Endothelial cell (in vitro differentiated cells): ENCODE data around the gene GNAT2. TPM values are rescaled to one million over a fixed set of nuclear protein-coding genes. Genes with fewer than 3 reads are reported as not detected.

Experiments used
- DNase-seq: peaks from one replicate; pipeline ENCODE4 v3.0.0; 2021; ENCODE audit warnings: low spot score
- H3K27ac Mint-ChIP-seq: one replicate; pipeline ENCODE4 v1.8.0; 2021; ENCODE audit warnings: mixed read lengths, inconsistent platforms; ENCODE audit not compliant: unreplicated experiment
- H3K27me3 Mint-ChIP-seq: one replicate; pipeline ENCODE4 v1.8.0; 2021; ENCODE audit warnings: mild to moderate bottlenecking, moderate library complexity, mixed read lengths, inconsistent platforms; ENCODE audit not compliant: unreplicated experiment
- H3K36me3 Mint-ChIP-seq: one replicate; pipeline ENCODE4 v1.8.0; 2021; ENCODE audit warnings: mild to moderate bottlenecking, low read depth, mixed read lengths, inconsistent platforms; ENCODE audit not compliant: unreplicated experiment
- H3K4me1 Mint-ChIP-seq: one replicate; pipeline ENCODE4 v1.8.0; 2021; ENCODE audit warnings: mild to moderate bottlenecking, mixed read lengths, inconsistent platforms; ENCODE audit not compliant: unreplicated experiment
- H3K4me3 Mint-ChIP-seq: one replicate; pipeline ENCODE4 v1.8.0; 2021; ENCODE audit warnings: mild to moderate bottlenecking, mixed read lengths, inconsistent platforms; ENCODE audit not compliant: unreplicated experiment
- H3K9me3 Mint-ChIP-seq: one replicate; pipeline ENCODE4 v1.8.0; 2021; ENCODE audit warnings: mixed read lengths, inconsistent platforms; ENCODE audit not compliant: unreplicated experiment
- total RNA-seq: library from RNA; stranded (reverse); fragmentation: NEBNext Ultra II Directional; extraction: Animal tissue kit (Norgen Biotek cat#: 25700); gene quantifications from one replicate; pipeline ENCODE4 v1.2.1, GENCODE V29; 2021; ENCODE audit not compliant: unreplicated experiment
- TF ChIP-seq, protein P1 (sequence below): fragments of 200-600 bp; sonication (generic); IDR thresholded peaks from one replicate; pipeline ENCODE4 v1.5.0; 2021; ENCODE audit warnings: antibody characterized with exemption; ENCODE audit not compliant: unreplicated experiment

Gene GNAT2
- total RNA-seq, 1 donor from 2014 or later: 0.26 TPM

GRCh38 chr1:109611308-109611990, 8.0 kb downstream of the GNAT2 start:
- DNase-seq: no peak
- H3K36me3 Mint-ChIP-seq: peaks cover 7% of the 10 kb centered on the region
- H3K27ac Mint-ChIP-seq: no peak overlapping the region
- H3K4me3 Mint-ChIP-seq: no peak overlapping the region
- TF ChIP-seq, protein P1, sequence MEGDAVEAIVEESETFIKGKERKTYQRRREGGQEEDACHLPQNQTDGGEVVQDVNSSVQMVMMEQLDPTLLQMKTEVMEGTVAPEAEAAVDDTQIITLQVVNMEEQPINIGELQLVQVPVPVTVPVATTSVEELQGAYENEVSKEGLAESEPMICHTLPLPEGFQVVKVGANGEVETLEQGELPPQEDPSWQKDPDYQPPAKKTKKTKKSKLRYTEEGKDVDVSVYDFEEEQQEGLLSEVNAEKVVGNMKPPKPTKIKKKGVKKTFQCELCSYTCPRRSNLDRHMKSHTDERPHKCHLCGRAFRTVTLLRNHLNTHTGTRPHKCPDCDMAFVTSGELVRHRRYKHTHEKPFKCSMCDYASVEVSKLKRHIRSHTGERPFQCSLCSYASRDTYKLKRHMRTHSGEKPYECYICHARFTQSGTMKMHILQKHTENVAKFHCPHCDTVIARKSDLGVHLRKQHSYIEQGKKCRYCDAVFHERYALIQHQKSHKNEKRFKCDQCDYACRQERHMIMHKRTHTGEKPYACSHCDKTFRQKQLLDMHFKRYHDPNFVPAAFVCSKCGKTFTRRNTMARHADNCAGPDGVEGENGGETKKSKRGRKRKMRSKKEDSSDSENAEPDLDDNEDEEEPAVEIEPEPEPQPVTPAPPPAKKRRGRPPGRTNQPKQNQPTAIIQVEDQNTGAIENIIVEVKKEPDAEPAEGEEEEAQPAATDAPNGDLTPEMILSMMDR: no peak
- H3K9me3 Mint-ChIP-seq: no peaks in the 10 kb centered on the region
- H3K27me3 Mint-ChIP-seq: peaks cover 3% of the 10 kb centered on the region
- peaks cover 39% of the 10 kb centered on the region for H3K4me1 Mint-ChIP-seq

DNA sequence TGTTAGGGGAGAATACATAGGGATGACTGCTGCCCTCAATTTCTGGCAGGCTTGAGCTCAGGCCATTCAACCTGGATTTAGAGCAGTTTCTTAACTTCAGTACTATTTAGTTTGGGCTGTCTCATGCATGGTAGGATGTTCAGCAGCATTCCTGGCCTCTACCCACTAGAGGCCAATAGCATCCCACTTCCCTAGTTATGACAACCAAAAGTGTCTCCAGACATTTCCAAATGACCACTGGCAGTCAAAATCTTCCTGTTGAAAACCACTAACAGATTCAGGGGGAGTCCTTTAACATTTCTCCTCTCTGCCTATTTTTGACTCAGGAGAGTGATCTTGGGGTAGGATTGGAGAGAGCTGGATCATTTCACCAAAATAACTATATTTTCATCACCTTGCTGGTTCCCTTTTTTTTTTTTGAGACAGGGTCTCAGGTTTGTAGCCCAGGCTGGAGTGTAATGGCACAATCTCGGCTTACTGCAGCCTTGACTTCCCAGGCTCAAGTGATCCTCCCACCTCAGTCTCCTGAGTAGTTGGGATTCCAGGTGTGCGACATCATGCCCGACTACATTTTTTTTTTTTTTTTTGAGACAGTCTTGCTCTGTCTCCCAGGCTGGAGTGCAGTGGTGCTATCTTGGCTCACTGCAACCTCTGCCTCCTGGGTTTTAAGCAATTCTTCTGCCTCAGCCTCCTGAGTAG, 8.7 kb downstream of the GNAT2 start:
- TF ChIP-seq, protein P1: no peak
- Mint-ChIP-seq H3K36me3 (peaks cover 7% of the 10 kb centered on the region), H3K9me3 (no peaks in the 10 kb centered on the region), H3K4me3 (no peak overlapping the region), H3K27ac (no peak overlapping the region), H3K4me1 (peaks cover 32% of the 10 kb centered on the region), H3K27me3 (peaks cover under 1% of the 10 kb centered on the region)
- no peak for DNase-seq

DNA sequence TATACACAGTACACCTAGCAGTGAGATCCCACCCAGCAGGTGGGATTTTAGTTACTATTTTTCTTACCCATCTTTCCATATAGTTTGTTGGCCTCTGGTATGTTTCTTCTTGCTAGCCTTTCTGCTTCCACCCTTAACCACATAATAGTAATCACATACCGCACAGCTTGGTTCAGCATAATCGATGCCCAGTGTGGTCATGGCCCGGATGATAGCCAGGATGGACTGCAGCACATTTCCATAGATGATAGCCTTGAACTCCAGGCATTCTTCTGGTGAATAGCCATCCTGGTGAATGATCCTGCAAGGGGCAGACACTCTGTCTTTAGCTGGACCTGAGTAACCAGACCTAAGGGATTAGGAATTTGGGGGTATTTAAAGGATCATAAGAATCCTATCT, 9.5 kb downstream of the GNAT2 start:
- TF ChIP-seq, protein P1: no peak
- peaks cover 29% of the 10 kb centered on the region for H3K4me1 Mint-ChIP-seq
- no peak overlapping the region for H3K27ac Mint-ChIP-seq
- no peak for DNase-seq
- H3K4me3 Mint-ChIP-seq: no peak overlapping the region
- H3K27me3 Mint-ChIP-seq: peaks cover 5% of the 10 kb centered on the region
- H3K9me3 Mint-ChIP-seq: no peaks in the 10 kb centered on the region
- peaks cover 7% of the 10 kb centered on the region for H3K36me3 Mint-ChIP-seq

GRCh38 chr1:109605381-109605780, 14.0 kb downstream of the GNAT2 start:
- Mint-ChIP-seq H3K27me3 (peaks cover 5% of the 10 kb centered on the region), H3K4me1 (peaks cover 3% of the 10 kb centered on the region), H3K4me3 (no peak overlapping the region), H3K9me3 (no peaks in the 10 kb centered on the region), H3K36me3 (peaks cover 3% of the 10 kb centered on the region), H3K27ac (no peak overlapping the region)
- TF ChIP-seq, protein P1: no peak
- DNase-seq: no peak

- Mint-ChIP-seq H3K4me1 (no peaks in the 10 kb centered on the region), H3K27me3 (peaks cover 5% of the 10 kb centered on the region), H3K9me3 (no peaks in the 10 kb centered on the region), H3K27ac (no peak overlapping the region), H3K36me3 (peaks cover 12% of the 10 kb centered on the region), H3K4me3 (no peak overlapping the region)
- no peak for DNase-seq
- TF ChIP-seq, protein P1: no peak
Measured at GRCh38 chr1:109603229-109603628, 16.2 kb downstream of the GNAT2 start.
